KOPT-K1 (cell line): ENCODE results near the gene SLC30A1.

ENCODE experiments used
- H3K27ac ChIP-seq: fragments of 200-600 bp; sonication (generic); 2 replicates; pipeline ENCODE4 v1.5.1; 2016; ENCODE audit warnings: antibody characterized with exemption, mild to moderate bottlenecking, low read depth, low read length; ENCODE audit not compliant: poor library complexity, severe bottlenecking
- H3K36me3 ChIP-seq: fragments of 200-600 bp; sonication (generic); 2 replicates; pipeline ENCODE4 v1.5.1; 2017; ENCODE audit warnings: antibody characterized with exemption, mild to moderate bottlenecking, low read length, moderate library complexity; ENCODE audit not compliant: insufficient read depth
- H3K9me3 ChIP-seq: fragments of 200-600 bp; sonication (generic); 2 replicates; pipeline ENCODE4 v1.5.1; 2017; ENCODE audit warnings: antibody characterized with exemption, low read length, mild to moderate bottlenecking; ENCODE audit not compliant: insufficient read depth, poor library complexity, severe bottlenecking

The SLC30A1 gene

DNA sequence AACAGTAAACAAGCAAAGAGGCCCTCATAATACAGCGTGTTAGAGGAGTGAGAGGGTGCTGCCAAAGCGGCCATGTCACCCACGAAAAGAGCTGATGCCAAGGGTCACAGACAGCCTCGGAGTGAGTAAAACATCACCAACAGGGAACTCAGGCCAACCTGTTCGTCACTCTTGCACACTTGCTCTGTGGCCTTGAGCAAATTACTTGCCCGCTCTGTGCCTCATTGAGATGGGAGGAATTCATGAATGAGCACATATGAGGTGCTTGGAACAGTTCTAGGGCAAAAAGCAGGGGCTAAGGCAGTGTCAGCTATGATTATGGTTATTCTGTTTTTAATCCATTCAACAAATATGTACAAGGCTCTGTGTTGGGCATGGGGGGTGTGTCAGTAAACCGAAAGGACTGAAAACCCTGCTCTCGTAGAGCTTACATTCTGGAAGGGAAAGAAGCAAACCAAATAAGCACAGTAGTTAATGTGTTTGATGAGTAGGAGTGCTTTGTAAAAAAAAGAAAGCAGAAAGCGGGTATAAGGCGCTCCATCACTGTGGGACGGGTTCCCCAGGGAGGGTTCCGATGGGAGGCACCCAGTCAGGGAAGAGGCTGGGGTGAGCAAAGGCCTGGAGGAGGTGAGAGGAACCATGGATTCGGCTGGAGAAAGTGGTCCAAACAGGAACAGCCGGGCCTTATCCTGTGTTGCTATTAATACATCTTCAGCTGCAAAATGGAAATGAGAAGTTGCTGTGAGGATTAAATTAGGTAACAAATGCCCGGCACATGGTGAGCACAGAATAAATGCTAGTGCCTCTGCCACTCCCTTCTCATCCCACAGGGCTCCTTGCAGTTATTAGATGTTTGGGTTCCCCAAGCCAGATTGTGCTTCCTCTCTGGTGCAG lies 47.5 kb downstream of the SLC30A1 start:
- H3K9me3 ChIP-seq, result no peaks in the 10 kb centered on the region
- no peak overlapping the region for H3K27ac ChIP-seq

DNA sequence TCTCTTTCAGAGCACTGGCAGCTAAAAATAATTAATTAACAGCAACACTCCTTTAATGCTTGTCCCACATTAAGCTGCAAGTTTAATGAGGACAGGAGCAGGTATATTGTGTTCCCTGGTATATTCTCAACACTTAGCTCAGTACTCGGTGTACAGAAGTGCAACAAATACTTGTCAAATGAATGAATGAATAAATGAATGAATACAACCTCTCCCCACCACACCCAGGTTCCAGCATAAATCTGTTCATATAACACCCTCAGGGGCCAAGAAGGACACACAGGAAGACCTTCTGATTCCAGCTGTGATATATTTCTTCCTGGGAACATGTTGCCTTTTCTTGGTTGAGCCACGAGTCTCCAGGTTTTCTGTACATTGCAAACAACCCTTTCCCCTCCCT lies 48.9 kb downstream of the SLC30A1 start:
- no peak overlapping the region for H3K27ac ChIP-seq
- no peaks in the 10 kb centered on the region for H3K9me3 ChIP-seq
- H3K36me3 ChIP-seq, result no peaks in the 10 kb centered on the region

More for the DNA sequence above, 47.5 kb downstream of the SLC30A1 start:
- H3K36me3 ChIP-seq, result no peaks in the 10 kb centered on the region

GRCh38 chr1:211529453-211529852 lies 49.5 kb downstream of the SLC30A1 start:
- Histone ChIP-seq H3K36me3 (no peaks in the 10 kb centered on the region), H3K27ac (no peak overlapping the region), H3K9me3 (no peaks in the 10 kb centered on the region)

DNA sequence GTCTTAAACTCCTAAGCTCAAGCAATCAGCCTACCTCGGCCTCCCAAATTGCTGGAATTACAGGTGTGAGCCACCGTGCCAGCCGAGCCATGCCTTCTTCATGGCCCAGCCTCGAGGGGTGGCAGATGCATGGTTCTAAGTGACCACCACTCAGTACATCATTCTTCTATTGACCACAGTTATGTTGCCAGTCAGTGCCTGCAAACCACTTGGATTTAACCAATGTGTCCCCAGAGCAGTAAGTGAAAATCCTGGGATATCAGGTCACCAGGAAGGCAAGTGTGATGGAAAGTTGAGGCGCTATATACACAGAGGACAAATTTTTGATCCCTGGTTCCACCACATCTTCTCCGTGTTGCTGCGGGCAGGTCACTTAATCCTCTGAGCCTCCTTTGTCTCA lies 50.0 kb downstream of the SLC30A1 start:
- Histone ChIP-seq H3K27ac (no peak overlapping the region), H3K36me3 (no peaks in the 10 kb centered on the region), H3K9me3 (no peaks in the 10 kb centered on the region)

DNA sequence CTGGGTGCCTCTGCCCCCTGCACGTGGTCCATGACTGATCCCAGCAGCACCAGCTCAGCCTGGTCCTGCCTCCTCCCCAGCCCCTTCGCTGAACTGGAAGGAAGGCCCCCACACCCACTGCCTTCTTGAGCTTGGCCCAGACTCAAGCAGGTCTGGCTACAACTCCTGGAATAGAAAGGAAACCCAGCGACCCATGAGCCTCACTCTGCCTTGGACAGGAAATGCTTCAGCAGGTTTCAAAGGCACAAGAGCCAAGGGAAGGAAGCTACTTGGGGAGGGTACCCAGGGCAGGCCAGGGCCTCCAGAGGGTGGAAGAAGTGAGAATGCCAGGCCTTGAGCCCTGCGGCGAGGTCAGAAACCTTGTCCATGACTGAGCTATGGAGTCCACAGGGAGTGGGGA lies 51.1 kb downstream of the SLC30A1 start:
- Histone ChIP-seq H3K36me3 (no peaks in the 10 kb centered on the region), H3K27ac (no peak overlapping the region), H3K9me3 (no peaks in the 10 kb centered on the region)

DNA sequence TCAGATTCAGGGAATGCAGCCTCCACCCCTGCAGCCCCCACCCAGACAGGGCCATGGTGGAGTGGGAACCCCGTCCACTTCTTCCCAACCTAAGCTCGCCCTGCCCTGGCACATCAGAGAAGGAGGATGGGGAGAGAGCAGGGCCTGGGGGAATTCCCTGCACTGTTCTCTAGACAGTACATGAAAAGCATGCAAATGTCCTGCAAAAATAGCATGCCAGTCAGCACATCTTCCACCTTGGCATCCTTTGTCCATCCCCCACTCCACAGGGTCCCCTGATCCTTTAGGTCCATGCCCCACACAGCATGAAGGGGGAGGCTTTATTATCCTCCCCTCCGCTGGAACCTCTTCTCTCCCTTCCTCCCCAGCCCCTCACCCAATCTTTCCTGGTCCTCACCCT lies 52.0 kb downstream of the SLC30A1 start:
- Histone ChIP-seq H3K27ac (no peak overlapping the region), H3K36me3 (no peaks in the 10 kb centered on the region), H3K9me3 (no peaks in the 10 kb centered on the region)

DNA sequence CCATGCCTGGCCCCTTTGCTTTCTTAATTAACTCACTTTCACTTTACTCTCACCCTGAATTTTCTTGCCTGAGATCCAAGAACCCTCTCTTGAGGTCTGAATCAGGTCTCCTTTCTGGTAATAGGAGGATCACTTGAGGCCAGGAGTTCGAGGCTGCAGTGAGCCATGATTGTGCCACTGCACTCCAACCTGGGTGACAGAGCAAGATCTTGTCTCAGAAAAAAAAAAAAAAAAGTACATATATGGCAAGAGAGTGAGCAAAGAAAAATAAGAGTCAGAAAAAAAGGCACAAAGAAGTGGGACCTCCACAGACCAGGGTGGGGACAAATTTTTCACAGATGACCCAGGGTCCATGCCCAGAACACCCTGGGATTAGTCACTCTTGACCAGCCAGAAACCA lies 52.9 kb downstream of the SLC30A1 start:
- no peak overlapping the region for H3K27ac ChIP-seq

GRCh38 chr1:211525101-211525676 lies 53.8 kb downstream of the SLC30A1 start:
- no peaks in the 10 kb centered on the region for H3K9me3 ChIP-seq
- H3K36me3 ChIP-seq, result no peaks in the 10 kb centered on the region
- no peak overlapping the region for H3K27ac ChIP-seq

More for the DNA sequence above, 52.9 kb downstream of the SLC30A1 start:
- no peaks in the 10 kb centered on the region for H3K9me3 ChIP-seq
- H3K36me3 ChIP-seq, result no peaks in the 10 kb centered on the region

DNA sequence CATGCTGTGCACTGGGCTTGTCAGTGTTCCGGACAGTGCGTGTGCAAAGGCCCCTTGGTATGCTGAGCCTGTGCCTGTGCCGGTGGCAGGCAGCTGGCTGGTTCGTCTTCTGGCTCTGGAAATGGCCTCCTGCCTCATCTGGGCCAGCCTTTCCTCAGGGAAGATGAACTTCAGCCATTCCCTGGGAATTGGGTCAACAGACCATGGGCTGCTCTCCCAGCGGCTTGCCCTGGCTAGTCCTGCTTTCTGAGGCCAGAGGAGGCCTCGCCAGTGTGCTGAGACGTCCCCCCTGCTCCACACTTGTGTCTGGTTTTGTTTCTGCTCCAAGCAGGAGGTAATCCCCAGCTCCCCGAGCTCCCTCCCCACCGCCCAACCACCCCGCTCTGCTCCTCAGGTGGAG lies 54.4 kb downstream of the SLC30A1 start:
- H3K27ac ChIP-seq, result no peak overlapping the region

DNA sequence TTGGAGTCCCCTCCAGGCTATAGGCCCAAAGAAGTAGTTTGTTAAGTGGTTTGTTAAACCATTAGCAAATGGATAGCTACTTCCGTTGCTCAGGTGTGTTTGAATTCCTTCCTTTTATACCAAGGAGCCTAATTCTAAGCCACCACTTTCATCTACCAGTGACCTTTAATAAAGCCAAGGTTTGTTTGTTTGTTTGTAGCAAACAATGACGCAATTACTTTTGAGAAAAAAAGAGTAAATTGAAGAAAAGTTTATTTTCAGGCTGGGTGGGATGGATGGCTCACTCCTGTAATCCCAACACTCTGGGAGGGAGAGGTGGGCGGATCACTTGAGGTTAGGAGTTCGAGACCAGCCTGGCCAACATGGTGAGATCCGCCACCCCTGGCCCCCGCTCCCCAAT lies 56.2 kb downstream of the SLC30A1 start:
- Histone ChIP-seq H3K27ac (no peak overlapping the region), H3K9me3 (no peaks in the 10 kb centered on the region), H3K36me3 (no peaks in the 10 kb centered on the region)

More for the DNA sequence above, 54.4 kb downstream of the SLC30A1 start:
- no peaks in the 10 kb centered on the region for H3K36me3 ChIP-seq
- no peaks in the 10 kb centered on the region for H3K9me3 ChIP-seq
